ENCODE data around the gene NAALADL2.

DNA sequence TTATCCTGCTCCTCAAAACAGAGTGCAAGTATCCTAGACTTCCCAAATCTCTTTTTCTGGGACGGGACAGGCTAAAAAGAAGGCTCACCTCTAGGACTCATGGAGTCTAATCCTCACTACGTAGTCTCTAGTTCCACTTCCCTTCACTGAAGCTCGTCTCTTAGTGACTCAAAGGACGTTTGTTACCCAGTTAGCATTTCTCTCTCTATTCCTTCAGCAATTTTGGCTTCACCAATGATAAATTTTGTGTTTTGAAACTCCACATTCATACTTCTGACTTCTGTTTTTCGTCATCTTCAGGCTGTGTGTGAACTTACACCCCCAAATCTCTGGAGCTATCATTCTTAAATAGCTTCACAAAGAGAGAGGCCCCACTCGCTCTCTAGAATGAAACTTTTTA, 627.1 kb downstream of the NAALADL2 start:
- no peak for TF ChIP-seq CTCF (IDR thresholded peaks at IDR 0.05)
- no peak for TF ChIP-seq EZH2 (IDR thresholded peaks at IDR 0.05; ENCODE audit: borderline replicate concordance, insufficient read depth, low read depth, low read length, poor library complexity, severe bottlenecking)

Measured in B cell (primary cell).